GM13976 (cell line): Measurements from ENCODE around the gene MCAT.

Experiments
- DNase-seq: peaks from one replicate; pipeline ENCODE4 v3.0.0; 2012; ENCODE audit warnings: low spot score
- CTCF ChIP-seq: IDR thresholded peaks from 2 replicates; pipeline ENCODE4 v1.5.1; 2012; ENCODE audit warnings: borderline replicate concordance, mild to moderate bottlenecking; ENCODE audit not compliant: insufficient read depth; ENCODE audit errors: extremely low read depth, missing control alignments, control extremely low read depth
- in situ Hi-C: fragments of 300-500 bp; cut with MboI; formaldehyde crosslinking; loops from one replicate; pipeline ENCODE4 v1.12.0; 2022; ENCODE audit warnings: low sequenced_read_pairs, mixed read lengths, inconsistent platforms; ENCODE audit not compliant: unreplicated experiment

Gene MCAT

GRCh38 chr22:43129426-43130425 lies 13.5 kb downstream of the MCAT start:
- in situ Hi-C loops: no loop called here
- DNase-seq: no peak
- TF ChIP-seq CTCF: no peak

- in situ Hi-C loops: no loop called here
- peak; percentile 69 for DNase-seq
- TF ChIP-seq CTCF: no peak
These were observed 14.2 kb downstream of the MCAT start for GRCh38 chr22:43128928-43129424.

- no peak for DNase-seq
- in situ Hi-C loops: no loop called here
- TF ChIP-seq CTCF: no peak
These were observed 15.1 kb downstream of the MCAT start for GRCh38 chr22:43128116-43128515.

- DNase-seq: no peak
- in situ Hi-C loops: no loop called here
- TF ChIP-seq CTCF: no peak
These were observed 15.9 kb downstream of the MCAT start for GRCh38 chr22:43127166-43127908.

- no peak for TF ChIP-seq CTCF
- in situ Hi-C loops: no loop called here
- no peak for DNase-seq
These were observed 16.6 kb downstream of the MCAT start for GRCh38 chr22:43126501-43127165.

GRCh38 chr22:43118953-43119458 lies 24.2 kb downstream of the MCAT start:
- DNase-seq: peak; percentile 80
- in situ Hi-C loops: no loop called here
- TF ChIP-seq CTCF: no peak
